Measurements from ENCODE around the gene MET. TPM values are rescaled to one million over a fixed set of nuclear protein-coding genes. Genes with fewer than 3 reads are reported as not detected.
"Not testable (repeated sequence)": the region's sequence is repeated elsewhere in the genome, so short reads cannot be mapped to it uniquely, and the experiment has no call there.

MET gene
- total RNA-seq, 2 experiments from 2014 or later = 0.16 to 0.27 TPM

DNA sequence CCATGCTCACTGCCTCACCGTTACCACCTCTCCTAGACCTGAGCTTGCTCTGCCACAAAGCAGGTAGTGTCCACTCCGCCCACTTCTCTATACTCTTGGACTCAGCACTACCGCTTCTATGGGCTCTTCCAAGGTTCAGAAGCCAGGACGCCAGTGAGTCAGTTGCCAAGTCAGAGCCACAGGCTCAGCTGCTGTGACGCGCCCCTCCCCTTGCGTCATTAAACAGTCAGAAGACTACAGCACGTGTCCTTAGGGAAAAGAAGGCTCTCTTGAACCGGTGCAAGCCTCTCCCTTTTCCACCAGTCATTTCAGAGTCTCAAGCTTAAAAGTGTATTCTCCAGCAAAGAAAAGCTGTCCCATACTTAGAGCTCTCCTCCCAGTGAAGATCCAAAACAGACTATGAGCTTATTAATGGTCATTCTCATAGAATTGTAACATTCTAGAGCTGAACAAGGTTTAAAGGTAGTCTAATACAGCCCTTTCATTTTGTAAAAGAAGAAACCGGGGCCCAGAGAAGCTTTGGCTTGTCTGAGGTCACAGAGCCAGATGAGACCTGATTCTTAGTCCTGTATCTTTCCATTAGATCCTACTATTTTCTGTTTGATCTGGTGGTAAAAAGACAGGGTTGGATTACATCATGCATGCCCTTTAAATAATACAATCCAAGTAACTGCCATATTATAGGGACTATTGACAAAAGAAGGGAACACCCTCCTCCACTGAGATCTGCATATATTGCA is 40.9 kb upstream of the MET start:
- CTCF ChIA-PET = no interaction called here
- no peak for ATAC-seq

GRCh38 chr7:116631676-116632075 is 40.3 kb upstream of the MET start:
- H3K27ac Mint-ChIP-seq = no peak overlapping the region
- peaks cover 5% of the 10 kb centered on the region for H3K27me3 Mint-ChIP-seq
- intact Hi-C loops (cut with micrococcal nuclease) = no loop called here
- H3K9me3 Mint-ChIP-seq = no peaks in the 10 kb centered on the region
- ChIA-PET CTCF (interaction anchor here (0.6 kb wide), 1 partner anchor 1191 kb away, joined by 4 read pairs; no protein-coding TSS in a partner anchor), POLR2A (no interaction called here)
- no peak for TF ChIP-seq CTCF (IDR thresholded peaks at IDR 0.05)
- H3K36me3 Mint-ChIP-seq (ENCODE audit: low read depth) = no peaks in the 10 kb centered on the region
- DNase-seq (no peak), ATAC-seq (no peak)
- H3K4me3 Mint-ChIP-seq = no peak overlapping the region
- H3K4me1 Mint-ChIP-seq (ENCODE audit: low read depth) = peaks cover 4% of the 10 kb centered on the region

More for the DNA sequence above, 40.9 kb upstream of the MET start:
- Mint-ChIP-seq H3K9me3 (no peaks in the 10 kb centered on the region), H3K27ac (no peak overlapping the region), H3K27me3 (peaks cover 7% of the 10 kb centered on the region), H3K4me3 (no peak overlapping the region), H3K36me3 (ENCODE audit: low read depth) (no peaks in the 10 kb centered on the region), H3K4me1 (ENCODE audit: low read depth) (peaks cover 4% of the 10 kb centered on the region)
- intact Hi-C loops (cut with micrococcal nuclease) = no loop called here
- POLR2A ChIA-PET = no interaction called here
- no peak for TF ChIP-seq CTCF (IDR thresholded peaks at IDR 0.05)
- DNase-seq = no peak

DNA sequence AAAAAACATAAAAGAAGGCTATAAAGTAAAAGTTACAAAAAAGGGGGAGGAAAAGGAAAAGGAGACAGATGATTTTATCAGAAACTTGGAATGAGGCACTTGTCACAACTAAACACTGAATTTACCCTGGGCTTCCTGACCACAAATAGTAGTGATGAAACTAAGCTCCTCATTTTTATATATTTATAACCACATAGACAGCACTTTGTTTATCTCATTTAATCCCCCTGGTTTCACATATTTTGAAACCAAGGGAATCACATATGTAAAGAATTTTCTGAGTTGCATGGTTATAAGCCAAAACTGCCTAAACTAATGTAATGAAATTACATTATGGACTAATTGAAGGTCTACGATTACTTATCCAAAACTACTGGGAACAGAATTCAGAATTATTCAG is 39.6 kb upstream of the MET start:
- Mint-ChIP-seq H3K4me3 (no peak overlapping the region), H3K27me3 (peaks cover 3% of the 10 kb centered on the region), H3K4me1 (ENCODE audit: low read depth) (peaks cover 4% of the 10 kb centered on the region), H3K36me3 (ENCODE audit: low read depth) (no peaks in the 10 kb centered on the region), H3K9me3 (no peaks in the 10 kb centered on the region), H3K27ac (no peak overlapping the region)
- ChIA-PET POLR2A (no interaction called here), CTCF (interaction anchor here (0.6 to 1.4 kb wide), 2 partner anchors 41 to 1191 kb away, joined by 3 to 4 read pairs; no protein-coding TSS in a partner anchor)
- intact Hi-C loops (cut with micrococcal nuclease) = no loop called here
- TF ChIP-seq CTCF (IDR thresholded peaks at IDR 0.05) = no peak
- ATAC-seq (no peak), DNase-seq (no peak)

- no peak for ATAC-seq
- no peak for DNase-seq
- H3K27ac Mint-ChIP-seq = no peak overlapping the region
- intact Hi-C loops (cut with micrococcal nuclease) = no loop called here
- ChIA-PET CTCF (interaction anchor here (1.4 kb wide), 1 partner anchor 42 kb away, joined by 3 read pairs; no protein-coding TSS in a partner anchor), POLR2A (no interaction called here)
- H3K9me3 Mint-ChIP-seq = no peaks in the 10 kb centered on the region
- peaks cover 4% of the 10 kb centered on the region for H3K4me1 Mint-ChIP-seq (ENCODE audit: low read depth)
- TF ChIP-seq CTCF (IDR thresholded peaks at IDR 0.05) = no peak
- H3K36me3 Mint-ChIP-seq (ENCODE audit: low read depth) = no peaks in the 10 kb centered on the region
- H3K27me3 Mint-ChIP-seq = peaks cover 3% of the 10 kb centered on the region
- H3K4me3 Mint-ChIP-seq = no peak overlapping the region
These were observed 38.6 kb upstream of the MET start for GRCh38 chr7:116633131-116633988.

DNA sequence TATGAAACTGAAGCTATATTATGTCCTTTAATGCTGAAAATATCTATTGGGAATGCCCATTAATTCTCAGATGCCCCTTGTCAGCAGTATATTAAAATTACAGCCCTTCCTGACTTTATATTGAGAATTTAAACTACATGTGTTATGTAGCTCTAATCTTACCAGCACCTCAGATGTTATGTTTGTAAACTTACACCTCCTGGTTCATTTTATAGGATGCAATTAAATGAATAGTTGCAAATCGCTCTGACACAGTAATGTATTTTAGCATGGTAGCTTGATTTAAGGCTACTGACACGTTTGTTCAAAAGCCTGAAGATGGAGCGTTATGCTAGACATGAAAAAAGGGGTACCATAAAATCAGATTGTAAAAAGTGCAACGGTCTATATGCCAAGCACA is 35.0 kb upstream of the MET start:
- intact Hi-C loops (cut with micrococcal nuclease) = no loop called here
- Mint-ChIP-seq H3K27ac (no peak overlapping the region), H3K4me1 (ENCODE audit: low read depth) (no peaks in the 10 kb centered on the region), H3K27me3 (peaks cover 3% of the 10 kb centered on the region), H3K36me3 (ENCODE audit: low read depth) (no peaks in the 10 kb centered on the region), H3K9me3 (no peaks in the 10 kb centered on the region), H3K4me3 (no peak overlapping the region)
- ChIA-PET CTCF (interaction anchor here (1.3 kb wide), 1 partner anchor 16 kb away, joined by 3 read pairs; no protein-coding TSS in a partner anchor), POLR2A (no interaction called here)
- ATAC-seq = no peak
- TF ChIP-seq CTCF (IDR thresholded peaks at IDR 0.05) = no peak
- no peak for DNase-seq

DNA sequence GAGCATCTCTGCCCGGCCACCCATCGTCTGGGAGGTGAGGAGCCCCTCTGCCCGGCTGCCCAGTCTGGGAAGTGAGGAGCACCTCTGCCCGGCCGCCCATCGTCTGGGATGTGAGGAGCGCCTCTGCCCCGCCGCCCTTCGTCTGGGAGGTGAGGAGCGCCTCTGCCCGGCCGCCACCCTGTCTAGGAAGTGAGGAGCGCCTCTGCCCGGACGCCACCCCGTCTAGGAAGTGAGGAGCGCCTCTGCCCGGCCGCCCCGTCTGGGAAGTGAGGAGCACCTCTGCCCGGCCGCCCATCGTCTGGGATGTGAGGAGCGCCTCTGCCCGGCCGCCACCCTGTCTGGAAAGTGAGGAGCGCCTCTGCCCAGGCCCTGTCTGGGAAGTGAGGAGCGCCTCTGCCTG is 33.4 kb upstream of the MET start:
- CTCF ChIA-PET; H3K36me3 Mint-ChIP-seq (ENCODE audit: low read depth); intact Hi-C loops (cut with micrococcal nuclease); H3K27ac Mint-ChIP-seq; H3K27me3 Mint-ChIP-seq; POLR2A ChIA-PET; ATAC-seq; H3K9me3 Mint-ChIP-seq; H3K4me3 Mint-ChIP-seq; DNase-seq; H3K4me1 Mint-ChIP-seq (ENCODE audit: low read depth): not testable (repeated sequence)
